H1 (cell line): ENCODE measurements around the gene PRPH2. TPM values are rescaled to one million over a fixed set of nuclear protein-coding genes. Genes with fewer than 3 reads are reported as not detected.

ENCODE experiments used
- CTCF ChIA-PET: fragments of 300-600 bp; sonication (Branson Sonifier 250); formaldehyde crosslinking; loops from one replicate; lab custom pipeline; 2021; ENCODE audit not compliant: partially characterized antibody; lab: Charles Lee
- POLR2A ChIA-PET: fragments of 300-600 bp; sonication (Branson Sonifier 250); formaldehyde crosslinking; loops from one replicate; lab custom pipeline; 2021; ENCODE audit warnings: inconsistent platforms; ENCODE audit not compliant: partially characterized antibody; lab: Charles Lee
- DNase-seq, 2 experiments: peaks; one replicate each; pipeline versions ENCODE4 v3.0.0 to v3.0.0-alpha.2; 2010 to 2022; ENCODE audit warnings: low spot score in 2 of 2, low read depth in 1 of 2, mixed read lengths in 1 of 2
- FAIRE-seq: peaks from 2 replicates; lab custom pipeline; 2011; peaks lifted over from hg19 to GRCh38; lab: Jason Lieb, UNC
- H2AFZ ChIP-seq: 2 replicates; pipeline ENCODE4 v1.8.1; 2012; ENCODE audit warnings: low read length, inconsistent platforms
- H2AK5ac ChIP-seq: 2 replicates; pipeline ENCODE4 v1.6.1; 2013; ENCODE audit warnings: low read depth, low read length
- H2BK120ac ChIP-seq: replicated peaks from 2 replicates; pipeline ENCODE3; 2013; ENCODE audit warnings: low read depth, low read length, inconsistent platforms
- H2BK12ac ChIP-seq: 2 replicates; pipeline ENCODE4 v1.6.1; 2013; ENCODE audit warnings: low read depth, low read length
- H2BK15ac ChIP-seq: 2 replicates; pipeline ENCODE4 v1.6.1; 2013; ENCODE audit warnings: low read length
- H2BK20ac ChIP-seq: 2 replicates; pipeline ENCODE4 v1.6.1; 2013; ENCODE audit warnings: low read length
- H2BK5ac ChIP-seq: 2 replicates; pipeline ENCODE4 v1.6.1; 2013; ENCODE audit warnings: low read depth, low read length
- H3K14ac ChIP-seq: 2 replicates; pipeline ENCODE4 v1.6.1; 2013; ENCODE audit warnings: inconsistent platforms; ENCODE audit not compliant: insufficient read length
- H3K18ac ChIP-seq: 2 replicates; pipeline ENCODE4 v1.6.1; 2013; ENCODE audit warnings: low read length; ENCODE audit errors: extremely low read depth
- H3K23ac ChIP-seq: 2 replicates; pipeline ENCODE4 v1.6.1; 2013; ENCODE audit warnings: inconsistent platforms; ENCODE audit not compliant: insufficient read length
- H3K23me2 ChIP-seq: 2 replicates; pipeline ENCODE4 v1.6.1; 2013; ENCODE audit warnings: low read depth, low read length
- H3K27ac ChIP-seq: 2 replicates; pipeline ENCODE4 v1.6.1; 2011; ENCODE audit warnings: low read depth, low read length, inconsistent platforms
- H3K27me3 ChIP-seq, 4 experiments: replicated peaks in 1 of 4; 1 replicate in 1 of 4; 2 replicates in 3 of 4; pipeline versions ENCODE4 v1.6.1 to v1.8.1; 2011 to 2013; ENCODE audit warnings: low read length in 3 of 4, mild to moderate bottlenecking in 3 of 4, inconsistent platforms in 2 of 4, mixed read lengths in 2 of 4, moderate library complexity in 1 of 4; ENCODE audit not compliant: control insufficient read depth in 3 of 4, insufficient read depth in 3 of 4; ENCODE audit errors: extremely low read depth in 1 of 4
- H3K36me3 ChIP-seq, 4 experiments: 2 replicates each; pipeline versions ENCODE4 v1.6.1 to v1.8.1; 2011 to 2013; ENCODE audit warnings: mild to moderate bottlenecking in 4 of 4, low read length in 3 of 4, moderate library complexity in 2 of 4, control low read depth in 1 of 4, inconsistent platforms in 1 of 4; ENCODE audit not compliant: insufficient read depth in 4 of 4, control insufficient read depth in 2 of 4
- H3K4ac ChIP-seq: replicated peaks from 2 replicates; pipeline ENCODE3; 2013; ENCODE audit warnings: low read length, low read depth, mixed read lengths, inconsistent platforms; ENCODE audit not compliant: insufficient read length
- H3K4me1 ChIP-seq, 4 experiments: replicated peaks in 1 of 4; 1 replicate in 1 of 4; 2 replicates in 3 of 4; pipeline versions ENCODE4 v1.6.1 to v1.8.1; 2011 to 2013; ENCODE audit warnings: low read length in 3 of 4, inconsistent platforms in 2 of 4, mixed read lengths in 1 of 4; ENCODE audit not compliant: insufficient read depth in 4 of 4, control insufficient read depth in 3 of 4
- H3K4me2 ChIP-seq, 2 experiments: 2 replicates each; pipeline versions ENCODE4 v1.6.1 to v1.8.1; 2011 to 2013; ENCODE audit warnings: low read depth in 2 of 2, low read length in 2 of 2, control low read depth in 1 of 2, inconsistent platforms in 1 of 2, mild to moderate bottlenecking in 1 of 2; ENCODE audit not compliant: insufficient read depth in 1 of 2
- H3K4me3 ChIP-seq, 4 experiments: fragments of 200-600, 300-600 bp in 1 of 4; sonication (generic), shearing (Covaris generic), sonication (Bioruptor Twin) in 1 of 4; 2 replicates each; pipeline versions ENCODE4 v1.5.1 to v1.8.1; 2011 to 2016; ENCODE audit warnings: low read length in 4 of 4, low read depth in 3 of 4, control low read depth in 2 of 4, inconsistent platforms in 2 of 4, mild to moderate bottlenecking in 2 of 4, mixed read lengths in 1 of 4, moderate library complexity in 1 of 4; ENCODE audit not compliant: insufficient read depth in 2 of 4; ENCODE audit errors: extremely low read depth in 1 of 4
- H3K56ac ChIP-seq: replicated peaks from 2 replicates; pipeline ENCODE3; 2013; ENCODE audit warnings: low read depth, mild to moderate bottlenecking, mixed read lengths, low read length, inconsistent platforms; ENCODE audit not compliant: insufficient read length
- H3K79me1 ChIP-seq: 2 replicates; pipeline ENCODE4 v1.6.1; 2013; ENCODE audit warnings: low read depth, low read length, control low read depth
- H3K79me2 ChIP-seq, 2 experiments: 2 replicates each; pipeline versions ENCODE4 v1.6.1 to v1.8.1; 2012 to 2013; ENCODE audit warnings: low read length in 2 of 2, mild to moderate bottlenecking in 2 of 2, inconsistent platforms in 1 of 2; ENCODE audit not compliant: insufficient read depth in 2 of 2, control insufficient read depth in 1 of 2
- H3K9ac ChIP-seq, 4 experiments: replicated peaks in 1 of 4; 1 replicate in 1 of 4; 2 replicates in 3 of 4; pipeline versions ENCODE4 v1.6.1 to v1.8.1; 2011 to 2013; ENCODE audit warnings: low read depth in 3 of 4, low read length in 3 of 4, control low read depth in 2 of 4, mild to moderate bottlenecking in 2 of 4, moderate library complexity in 2 of 4, inconsistent platforms in 1 of 4; ENCODE audit errors: extremely low read depth in 1 of 4
- H3K9me3 ChIP-seq, 2 experiments: 2 replicates each; pipeline versions ENCODE4 v1.6.1 to v1.8.1; 2012 to 2013; ENCODE audit warnings: mild to moderate bottlenecking in 2 of 2, moderate library complexity in 2 of 2, control low read depth in 1 of 2, inconsistent platforms in 1 of 2, low read depth in 1 of 2, low read length in 1 of 2, mixed read lengths in 1 of 2; ENCODE audit not compliant: insufficient read depth in 2 of 2
- H4K20me1 ChIP-seq, 2 experiments: replicated peaks in 1 of 2; 2 replicates each; pipeline versions ENCODE3 to v1.8.1; 2011 to 2013; ENCODE audit warnings: inconsistent platforms in 2 of 2, low read length in 2 of 2, mild to moderate bottlenecking in 1 of 2; ENCODE audit not compliant: insufficient read depth in 2 of 2, control insufficient read depth in 1 of 2
- H4K5ac ChIP-seq: 2 replicates; pipeline ENCODE4 v1.6.1; 2013; ENCODE audit warnings: low read length, low read depth, mixed read lengths, inconsistent platforms; ENCODE audit not compliant: insufficient read length
- H4K8ac ChIP-seq: 2 replicates; pipeline ENCODE4 v1.8.0; 2013; ENCODE audit warnings: mild to moderate bottlenecking, moderate library complexity, low read length, inconsistent platforms; ENCODE audit not compliant: insufficient read depth; ENCODE audit errors: extremely low read depth
- H4K91ac ChIP-seq: replicated peaks from 2 replicates; pipeline ENCODE3; 2013; ENCODE audit warnings: low read length, mixed read lengths, inconsistent platforms; ENCODE audit not compliant: insufficient read length
- NRF1 ChIP-seq: IDR thresholded peaks from 2 replicates; pipeline ENCODE4 v1.6.1; 2011; ENCODE audit warnings: mild to moderate bottlenecking, low read depth, low read length, improper control_type of control experiment
- RFX5 ChIP-seq: IDR thresholded peaks from 2 replicates; pipeline ENCODE4 v1.6.1; 2011; ENCODE audit warnings: low read depth, low read length, improper control_type of control experiment, borderline replicate concordance
- RXRA ChIP-seq: IDR thresholded peaks from 2 replicates; pipeline ENCODE4 v1.6.1; 2011; ENCODE audit warnings: low read depth, mild to moderate bottlenecking, low read length, moderate library complexity; ENCODE audit not compliant: insufficient read depth
- SIRT6 ChIP-seq: IDR thresholded peaks from one replicate; pipeline ENCODE4 v1.7.1; 2012; ENCODE audit warnings: low read length, inconsistent platforms
- TAF7 ChIP-seq: optimal IDR thresholded peaks from 2 replicates; pipeline ENCODE3; 2011; ENCODE audit warnings: low read depth, mild to moderate bottlenecking, inconsistent platforms, low read length, moderate library complexity, borderline replicate concordance
- WGBS, 2 experiments: shearing (Covaris generic) in 1 of 2; methylation state at CpG; one replicate each; pipeline versions ENCODE4 v1.1.6 to v1.1.7; 2013 to 2015; ENCODE audit warnings: low lambda C conversion rate in 2 of 2, mixed read lengths in 2 of 2, inconsistent platforms in 1 of 2, low coverage in 1 of 2, missing lambda C conversion rate in 1 of 2; ENCODE audit not compliant: insufficient replicate concordance in 2 of 2, insufficient coverage in 1 of 2, insufficient read length in 1 of 2; ENCODE audit errors: extremely low coverage in 1 of 2, missing lambda C conversion rate in 1 of 2; 5-methylcytosine and 5-hydroxymethylcytosine counted together
- polyA plus RNA-seq, 7 experiments: library from polyadenylated mRNA; depleted of rRNA in 3 of 7; stranded (reverse) in 5 of 7; unstranded in 2 of 7; fragments of >200 nt in 5 of 7; fragments of 200-250 nt in 2 of 7; gene quantifications; 1 replicate in 5 of 7; 2 replicates in 1 of 7; 4 replicates in 1 of 7; pipeline versions ENCODE4 v1.2.1 to v1.2.3, GENCODE V29; 2011 to 2013; ENCODE audit warnings: missing spikeins in 2 of 7, mixed read lengths in 2 of 7
- total RNA-seq: library from RNA; stranded (reverse); fragmentation: NEBNext Ultra II Directional; extraction: Animal tissue kit (Norgen Biotek cat#: 25700); gene quantifications from 2 replicates; pipeline ENCODE4 v1.2.1, GENCODE V29; 2021
- TF ChIP-seq, protein P1 (sequence below), 3 experiments: IDR thresholded peaks; 1 replicate in 2 of 3; 2 replicates in 1 of 3; pipeline versions ENCODE4 v1.5.1 to v1.6.1; 2011; ENCODE audit warnings: low read length in 3 of 3, mild to moderate bottlenecking in 3 of 3, inconsistent platforms in 2 of 3, low read depth in 1 of 3, moderate library complexity in 1 of 3; ENCODE audit not compliant: insufficient read depth in 1 of 3; ENCODE audit errors: control extremely low read depth in 1 of 3

The PRPH2 gene
- total and polyA plus RNA-seq, 2 of the 8 experiments (the other 6 are each of a cell fraction or from before 2014, with no cell fraction given), result 0.23 to 0.65 TPM

DNA sequence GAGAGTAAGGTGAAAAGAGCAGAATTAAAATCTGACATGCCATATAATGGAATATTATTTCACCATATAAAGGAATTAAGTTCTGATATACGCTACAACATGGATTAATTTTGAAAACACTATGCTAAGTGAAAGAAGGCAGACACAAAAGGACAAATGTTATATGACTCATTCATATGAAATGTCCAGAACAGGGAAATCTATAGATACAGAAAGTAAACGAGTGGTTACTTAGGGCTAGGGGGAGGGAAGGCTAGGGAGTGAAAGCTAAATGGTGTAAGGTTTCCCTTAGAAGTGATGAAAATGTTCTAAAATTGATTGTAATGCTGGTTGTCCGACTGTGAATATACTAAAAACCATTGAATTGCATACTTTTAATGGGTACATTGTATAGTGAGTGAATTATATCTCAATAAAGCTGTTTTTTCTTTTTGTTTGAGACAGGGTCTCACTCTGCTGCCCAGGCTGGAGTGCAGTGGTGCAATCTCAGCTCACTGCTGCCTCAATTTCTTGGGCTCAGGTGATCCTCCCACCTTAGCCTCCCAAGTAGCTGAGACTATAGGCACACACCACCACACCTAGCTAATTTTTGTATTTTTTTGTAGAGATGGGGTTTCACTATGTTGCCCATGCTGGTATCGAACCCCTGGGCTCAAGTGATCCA lies 8.2 kb downstream of the PRPH2 start:
- Histone ChIP-seq H3K36me3 (no peaks in the 10 kb centered on the region), H3K79me1 (no peaks in the 10 kb centered on the region), H3K23ac (no peak overlapping the region), H3K27ac (no peak overlapping the region), H2BK15ac (no peak overlapping the region), H4K20me1 (no peaks in the 10 kb centered on the region), H4K8ac (no peak overlapping the region), H2BK12ac (no peak overlapping the region), H4K91ac (no peak overlapping the region), H2BK20ac (no peak overlapping the region), H3K4me1 (peaks cover 2 to 7% (median 4%) of the 10 kb centered on the region in 4 experiments; a peak in 4 of 7 replicates), H3K56ac (no peak overlapping the region), H2BK120ac (no peak overlapping the region), H3K18ac (no peak overlapping the region), H3K4me3 (no peak overlapping the region), H3K27me3 (no peaks in the 10 kb centered on the region; a peak in 1 of 7 replicates), H2AFZ (no peak overlapping the region), H2BK5ac (no peak overlapping the region), H4K5ac (no peak overlapping the region), H3K9ac (no peak overlapping the region), H3K79me2 (no peaks in the 10 kb centered on the region), H3K14ac (no peak overlapping the region), H3K4me2 (no peak overlapping the region), H2AK5ac (no peak overlapping the region), H3K4ac (no peak overlapping the region), H3K23me2 (no peaks in the 10 kb centered on the region), H3K9me3 (peaks cover 5 to 6% of the 10 kb centered on the region in 2 experiments; a peak in 1 of 4 replicates)
- TF ChIP-seq RFX5, result no peak
- TF ChIP-seq TAF7, result no peak
- no peak for TF ChIP-seq NRF1
- TF ChIP-seq RXRA, result no peak
- no peak for TF ChIP-seq SIRT6
- TF ChIP-seq, protein P1, sequence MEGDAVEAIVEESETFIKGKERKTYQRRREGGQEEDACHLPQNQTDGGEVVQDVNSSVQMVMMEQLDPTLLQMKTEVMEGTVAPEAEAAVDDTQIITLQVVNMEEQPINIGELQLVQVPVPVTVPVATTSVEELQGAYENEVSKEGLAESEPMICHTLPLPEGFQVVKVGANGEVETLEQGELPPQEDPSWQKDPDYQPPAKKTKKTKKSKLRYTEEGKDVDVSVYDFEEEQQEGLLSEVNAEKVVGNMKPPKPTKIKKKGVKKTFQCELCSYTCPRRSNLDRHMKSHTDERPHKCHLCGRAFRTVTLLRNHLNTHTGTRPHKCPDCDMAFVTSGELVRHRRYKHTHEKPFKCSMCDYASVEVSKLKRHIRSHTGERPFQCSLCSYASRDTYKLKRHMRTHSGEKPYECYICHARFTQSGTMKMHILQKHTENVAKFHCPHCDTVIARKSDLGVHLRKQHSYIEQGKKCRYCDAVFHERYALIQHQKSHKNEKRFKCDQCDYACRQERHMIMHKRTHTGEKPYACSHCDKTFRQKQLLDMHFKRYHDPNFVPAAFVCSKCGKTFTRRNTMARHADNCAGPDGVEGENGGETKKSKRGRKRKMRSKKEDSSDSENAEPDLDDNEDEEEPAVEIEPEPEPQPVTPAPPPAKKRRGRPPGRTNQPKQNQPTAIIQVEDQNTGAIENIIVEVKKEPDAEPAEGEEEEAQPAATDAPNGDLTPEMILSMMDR (IDR thresholded peaks at IDR 0.05; ENCODE audit: control extremely low read depth in 1 of 3, insufficient read depth in 1 of 3, low read depth in 1 of 3, low read length in 3 of 3), result no peak
- ChIA-PET POLR2A (interaction anchor here (0.6 to 2.0 kb wide), 6 partner anchors 10 to 165 kb away, joined by 3 to 9 read pairs (median 4); partner anchors contain the start of genes RPL7L1 and TBCC), CTCF (interaction anchor here (0.6 to 1.4 kb wide), 5 partner anchors 13 to 185 kb away, joined by 3 to 5 read pairs (median 3); no protein-coding TSS in a partner anchor)
- DNase-seq (no peak), FAIRE-seq (no peak)
- WGBS, 2 experiments, result 91% methylated on average over 4 of the region's 4 CpGs; no CpG with 5 or more reads in 1 of the 2 experiments
